GM12865 (cell line): ENCODE data around the gene PLAC1.

Experiments
- DNase-seq: peaks from one replicate; pipeline ENCODE4 v3.0.0; 2010; ENCODE audit warnings: low read depth
- H3K4me3 ChIP-seq: 2 replicates; pipeline ENCODE4 v1.5.1; 2011; ENCODE audit warnings: mild to moderate bottlenecking, low read depth, low read length, control low read depth
- CTCF ChIP-seq: IDR thresholded peaks from 2 replicates; pipeline ENCODE4 v1.5.1; 2011; ENCODE audit warnings: low read length, control low read depth, low read depth, inconsistent platforms; ENCODE audit not compliant: insufficient read depth; ENCODE audit errors: missing control alignments

Gene PLAC1

GRCh38 chrX:134544135-134544512 lies 114.1 kb downstream of the PLAC1 start:
- H3K4me3 ChIP-seq: no peak overlapping the region
- no peak for TF ChIP-seq CTCF
- DNase-seq: no peak

GRCh38 chrX:134543288-134543687 lies 115.0 kb downstream of the PLAC1 start:
- DNase-seq: no peak
- H3K4me3 ChIP-seq: no peak overlapping the region
- no peak for TF ChIP-seq CTCF

GRCh38 chrX:134542485-134542884 lies 115.8 kb downstream of the PLAC1 start:
- peak; percentile 27 for DNase-seq
- no peak overlapping the region for H3K4me3 ChIP-seq
- no peak for TF ChIP-seq CTCF

- H3K4me3 ChIP-seq: no peak overlapping the region
- TF ChIP-seq CTCF: no peak
- DNase-seq: no peak
These were observed 116.4 kb downstream of the PLAC1 start for GRCh38 chrX:134541906-134542305.

GRCh38 chrX:134538316-134538715 lies 120.0 kb downstream of the PLAC1 start:
- DNase-seq: no peak
- H3K4me3 ChIP-seq: no peak overlapping the region
- no peak for TF ChIP-seq CTCF

- no peak overlapping the region for H3K4me3 ChIP-seq
- TF ChIP-seq CTCF: no peak
- DNase-seq: no peak
These were observed 120.9 kb downstream of the PLAC1 start for GRCh38 chrX:134537179-134537955.

GRCh38 chrX:134533952-134534351 lies 124.3 kb downstream of the PLAC1 start:
- H3K4me3 ChIP-seq: no peak overlapping the region
- TF ChIP-seq CTCF: no peak
- DNase-seq: no peak
